ENCODE results near the gene LGALS9. TPM values are rescaled to one million over a fixed set of nuclear protein-coding genes. Genes with fewer than 3 reads are reported as not detected.

Gene LGALS9
- polyA plus RNA-seq, 3 donors: 149 to 581 (median 149) TPM

DNA sequence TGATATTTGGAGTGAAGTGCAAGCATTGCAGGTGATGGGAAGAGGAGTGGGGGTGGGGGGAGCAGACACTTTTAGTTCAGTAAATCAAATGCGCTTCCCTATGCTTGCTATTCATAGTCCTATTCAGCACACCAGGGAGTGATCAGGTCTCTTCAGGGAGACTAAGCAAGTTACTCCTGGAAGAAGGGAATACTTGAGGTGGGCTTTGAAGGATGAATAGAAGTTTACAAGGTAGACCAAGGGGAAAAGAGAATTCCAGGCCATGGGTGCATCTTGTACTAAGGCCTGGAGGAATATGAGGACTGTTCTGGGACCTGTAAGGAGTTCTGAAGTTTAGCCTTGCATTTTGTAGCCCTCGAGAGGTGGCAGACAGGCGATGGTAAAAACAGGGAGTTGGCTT is 40.1 kb upstream of the LGALS9 start:
- peaks cover 72 to 100% of the 10 kb centered on the region in 2 donors for H3K36me3 ChIP-seq (replicated peaks in 1 of 2; ENCODE audit: control insufficient read depth in 1 of 2, insufficient read depth in 2 of 2, low read length in 2 of 2)

DNA sequence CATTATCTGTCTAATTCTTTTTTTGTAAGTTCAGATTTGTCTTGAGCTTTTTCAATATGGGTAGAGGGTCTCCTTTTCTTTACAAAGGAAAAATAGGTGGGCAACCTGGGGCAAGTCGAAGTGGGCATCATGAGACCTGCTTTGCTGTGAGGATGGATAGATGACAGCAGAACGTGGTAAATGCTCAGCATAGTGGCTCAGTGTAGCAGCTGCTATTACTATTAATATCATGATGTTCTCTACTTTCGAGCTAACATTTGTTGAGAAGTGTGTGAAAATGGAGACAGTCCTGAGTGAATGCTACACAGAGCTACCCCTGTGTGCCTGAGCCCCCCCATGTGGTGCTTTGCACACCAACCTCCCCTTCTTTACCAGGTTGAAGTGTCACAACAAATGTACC is 39.0 kb upstream of the LGALS9 start:
- peaks cover 0 to 1% (median 0%) of the 10 kb centered on the region in 3 donors for H3K27me3 Mint-ChIP-seq (ENCODE audit: low read depth in 3 of 3)
- H3K9me3 ChIP-seq (replicated peaks in 1 of 2; ENCODE audit: control insufficient read depth in 1 of 2, insufficient read depth in 1 of 2, low read length in 2 of 2): no peaks in the 10 kb centered on the region

More for the DNA sequence above, 40.1 kb upstream of the LGALS9 start:
- H3K9me3 Mint-ChIP-seq: no peaks in the 10 kb centered on the region
- intact Hi-C loops (cut with micrococcal nuclease): no loop called here
- Histone ChIP-seq H3K9ac (ENCODE audit: insufficient read depth, low read length, poor library complexity, severe bottlenecking) (no peak overlapping the region), H3K4me3 (replicated peaks in 1 of 3; ENCODE audit: low read depth in 2 of 3, low read length in 3 of 3) (no peak overlapping the region), H3K27me3 (ENCODE audit: control insufficient read depth in 2 of 2, insufficient read depth in 2 of 2, low read length in 2 of 2) (no peaks in the 10 kb centered on the region), H3K4me2 (replicated peaks; ENCODE audit: extremely low read depth, low read length, poor library complexity, severe bottlenecking) (no peak overlapping the region), H2AFZ (ENCODE audit: insufficient read depth, low read depth, low read length, poor library complexity, severe bottlenecking) (no peak overlapping the region), H4K20me1 (ENCODE audit: insufficient read depth, low read length) (peaks cover 14% of the 10 kb centered on the region), H3K9me3 (replicated peaks in 1 of 2; ENCODE audit: control insufficient read depth in 1 of 2, insufficient read depth in 1 of 2, low read length in 2 of 2) (no peaks in the 10 kb centered on the region), H3K27ac (ENCODE audit: low read depth in 1 of 2, low read length in 2 of 2) (no peak overlapping the region), H3K4me1 (ENCODE audit: control insufficient read depth in 1 of 2, insufficient read depth in 2 of 2, low read length in 2 of 2) (no peaks in the 10 kb centered on the region), H3K79me2 (ENCODE audit: insufficient read depth, low read length) (no peaks in the 10 kb centered on the region)
- H3K4me1 Mint-ChIP-seq: no peaks in the 10 kb centered on the region
- H3K27ac Mint-ChIP-seq: peak overlapping the region in 1 of 7 donors; percentile 5
- no peak overlapping the region for H3K4me3 Mint-ChIP-seq
- H3K36me3 Mint-ChIP-seq: peaks cover 89 to 96% of the 10 kb centered on the region in 2 donors
- DNase-seq: no peak
- WGBS (ENCODE audit: insufficient coverage): 97% methylated on average over 2 of the region's 3 CpGs
- H3K27me3 Mint-ChIP-seq (ENCODE audit: low read depth in 3 of 3): peaks cover 0 to 1% (median 0%) of the 10 kb centered on the region in 3 donors
- TF ChIP-seq, protein P1, sequence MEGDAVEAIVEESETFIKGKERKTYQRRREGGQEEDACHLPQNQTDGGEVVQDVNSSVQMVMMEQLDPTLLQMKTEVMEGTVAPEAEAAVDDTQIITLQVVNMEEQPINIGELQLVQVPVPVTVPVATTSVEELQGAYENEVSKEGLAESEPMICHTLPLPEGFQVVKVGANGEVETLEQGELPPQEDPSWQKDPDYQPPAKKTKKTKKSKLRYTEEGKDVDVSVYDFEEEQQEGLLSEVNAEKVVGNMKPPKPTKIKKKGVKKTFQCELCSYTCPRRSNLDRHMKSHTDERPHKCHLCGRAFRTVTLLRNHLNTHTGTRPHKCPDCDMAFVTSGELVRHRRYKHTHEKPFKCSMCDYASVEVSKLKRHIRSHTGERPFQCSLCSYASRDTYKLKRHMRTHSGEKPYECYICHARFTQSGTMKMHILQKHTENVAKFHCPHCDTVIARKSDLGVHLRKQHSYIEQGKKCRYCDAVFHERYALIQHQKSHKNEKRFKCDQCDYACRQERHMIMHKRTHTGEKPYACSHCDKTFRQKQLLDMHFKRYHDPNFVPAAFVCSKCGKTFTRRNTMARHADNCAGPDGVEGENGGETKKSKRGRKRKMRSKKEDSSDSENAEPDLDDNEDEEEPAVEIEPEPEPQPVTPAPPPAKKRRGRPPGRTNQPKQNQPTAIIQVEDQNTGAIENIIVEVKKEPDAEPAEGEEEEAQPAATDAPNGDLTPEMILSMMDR (IDR thresholded peaks at IDR 0.05): no peak

More for the DNA sequence above, 39.0 kb upstream of the LGALS9 start:
- Histone ChIP-seq H3K27ac (ENCODE audit: low read depth in 1 of 2, low read length in 2 of 2) (no peak overlapping the region), H3K4me3 (replicated peaks in 1 of 3; ENCODE audit: low read depth in 2 of 3, low read length in 3 of 3) (no peak overlapping the region), H3K4me2 (replicated peaks; ENCODE audit: extremely low read depth, low read length, poor library complexity, severe bottlenecking) (no peak overlapping the region), H3K36me3 (replicated peaks in 1 of 2; ENCODE audit: control insufficient read depth in 1 of 2, insufficient read depth in 2 of 2, low read length in 2 of 2) (peaks cover 72 to 100% of the 10 kb centered on the region in 2 donors), H3K79me2 (ENCODE audit: insufficient read depth, low read length) (no peaks in the 10 kb centered on the region), H4K20me1 (ENCODE audit: insufficient read depth, low read length) (peaks cover 12% of the 10 kb centered on the region), H3K4me1 (ENCODE audit: control insufficient read depth in 1 of 2, insufficient read depth in 2 of 2, low read length in 2 of 2) (no peaks in the 10 kb centered on the region), H3K27me3 (ENCODE audit: control insufficient read depth in 2 of 2, insufficient read depth in 2 of 2, low read length in 2 of 2) (no peaks in the 10 kb centered on the region), H2AFZ (ENCODE audit: insufficient read depth, low read depth, low read length, poor library complexity, severe bottlenecking) (no peak overlapping the region), H3K9ac (ENCODE audit: insufficient read depth, low read length, poor library complexity, severe bottlenecking) (no peak overlapping the region)
- no peak for DNase-seq
- H3K36me3 Mint-ChIP-seq: peaks cover 91 to 96% of the 10 kb centered on the region in 2 donors
- no peaks in the 10 kb centered on the region for H3K4me1 Mint-ChIP-seq
- no peak overlapping the region for H3K4me3 Mint-ChIP-seq
- no peaks in the 10 kb centered on the region for H3K9me3 Mint-ChIP-seq
- intact Hi-C loops (cut with micrococcal nuclease): no loop called here
- TF ChIP-seq, protein P1 (IDR thresholded peaks at IDR 0.05): no peak
- WGBS (ENCODE audit: insufficient coverage): no CpG with 5 or more reads among the region's 3 CpGs
- peak overlapping the region in 1 of 7 donors; percentile 43 for H3K27ac Mint-ChIP-seq

Data from CD14-positive monocyte (primary cell).